Ammon's horn (tissue), 1 donor: ENCODE data around the gene LDB3.

Experiments
- DNase-seq: peaks from one replicate; pipeline ENCODE4 v3.0.0-alpha.2; 2016; ENCODE audit warnings: low spot score

LDB3 gene

GRCh38 chr10:86706401-86706841, 38.1 kb downstream of the LDB3 start:
- DNase-seq: no peak

GRCh38 chr10:86706977-86707376, 38.7 kb downstream of the LDB3 start:
- no peak for DNase-seq

GRCh38 chr10:86707505-86707904, 39.2 kb downstream of the LDB3 start:
- no peak for DNase-seq

- no peak for DNase-seq
Measured at GRCh38 chr10:86708068-86708782, 39.9 kb downstream of the LDB3 start.

- DNase-seq: no peak
Measured at GRCh38 chr10:86708783-86709380, 40.6 kb downstream of the LDB3 start.

GRCh38 chr10:86709396-86710185, 41.3 kb downstream of the LDB3 start:
- no peak for DNase-seq

- peak; percentile 86 for DNase-seq
Measured at GRCh38 chr10:86710987-86711512, 42.7 kb downstream of the LDB3 start.

GRCh38 chr10:86711513-86712316, 43.4 kb downstream of the LDB3 start:
- DNase-seq: peak; percentile 45

GRCh38 chr10:86712317-86712707, 44.0 kb downstream of the LDB3 start:
- no peak for DNase-seq

- DNase-seq: no peak
Measured at GRCh38 chr10:86715156-86715795, 47.0 kb downstream of the LDB3 start.

- DNase-seq: no peak
Measured at GRCh38 chr10:86715836-86716235, 47.5 kb downstream of the LDB3 start.

- DNase-seq: no peak
Measured at GRCh38 chr10:86716466-86716865, 48.2 kb downstream of the LDB3 start.

GRCh38 chr10:86718556-86718955, 50.2 kb downstream of the LDB3 start:
- DNase-seq: no peak

GRCh38 chr10:86721232-86721631, 52.9 kb downstream of the LDB3 start:
- DNase-seq: no peak

- no peak for DNase-seq
Measured at GRCh38 chr10:86723009-86723408, 54.7 kb downstream of the LDB3 start.

GRCh38 chr10:86724445-86724844, 56.1 kb downstream of the LDB3 start:
- no peak for DNase-seq

GRCh38 chr10:86725980-86726676, 57.8 kb downstream of the LDB3 start:
- DNase-seq: no peak

GRCh38 chr10:86726677-86726999, 58.3 kb downstream of the LDB3 start:
- DNase-seq: no peak

GRCh38 chr10:86727470-86727869, 59.2 kb downstream of the LDB3 start:
- DNase-seq: no peak

- no peak for DNase-seq
Measured at GRCh38 chr10:86728056-86728455, 59.7 kb downstream of the LDB3 start.

- DNase-seq: no peak
Measured at GRCh38 chr10:86729677-86730076, 61.4 kb downstream of the LDB3 start.
